HCT116 (cell line): ENCODE results near the gene NF1.

ENCODE experiments used
- EZH2phosphoT487 ChIP-seq: fragments of 200-600 bp; IDR thresholded peaks from 2 replicates; pipeline ENCODE4 v1.6.1; 2018; ENCODE audit warnings: antibody characterized with exemption, borderline replicate concordance
- SRF ChIP-seq: IDR thresholded peaks from 2 replicates; pipeline ENCODE4 v1.6.1; 2012; ENCODE audit warnings: low read depth
- TF ChIP-seq, protein P1 (sequence below), 3 experiments: fragments of 200-600 bp in 1 of 3; sonication (generic) in 1 of 3; IDR thresholded peaks in 2 of 3; conservative IDR thresholded peaks in 1 of 3; 2 replicates each; pipeline ENCODE4 v1.5.1; 2012 to 2017; ENCODE audit warnings: low read depth in 2 of 3, low read length in 2 of 3, antibody characterized with exemption in 1 of 3, borderline replicate concordance in 1 of 3, control low read depth in 1 of 3, mild to moderate bottlenecking in 1 of 3, mixed read lengths in 1 of 3, mixed run types in 1 of 3, moderate library complexity in 1 of 3; ENCODE audit not compliant: insufficient read depth in 1 of 3
- TF ChIP-seq, protein P2 (sequence below): IDR thresholded peaks from 2 replicates; pipeline ENCODE4 v1.6.1; 2011; ENCODE audit warnings: mild to moderate bottlenecking, low read length, moderate library complexity; ENCODE audit not compliant: insufficient replicate concordance; ENCODE audit errors: extremely low read depth

DNA sequence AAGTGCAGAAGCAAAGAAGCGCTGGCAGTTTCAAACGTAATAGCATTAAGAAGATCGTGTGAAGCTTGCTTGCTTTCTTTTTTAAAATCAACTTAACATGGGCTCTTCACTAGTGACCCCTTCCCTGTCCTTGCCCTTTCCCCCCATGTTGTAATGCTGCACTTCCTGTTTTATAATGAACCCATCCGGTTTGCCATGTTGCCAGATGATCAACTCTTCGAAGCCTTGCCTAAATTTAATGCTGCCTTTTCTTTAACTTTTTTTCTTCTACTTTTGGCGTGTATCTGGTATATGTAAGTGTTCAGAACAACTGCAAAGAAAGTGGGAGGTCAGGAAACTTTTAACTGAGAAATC lies 279.3 kb downstream of the NF1 start:
- TF ChIP-seq, protein P1, sequence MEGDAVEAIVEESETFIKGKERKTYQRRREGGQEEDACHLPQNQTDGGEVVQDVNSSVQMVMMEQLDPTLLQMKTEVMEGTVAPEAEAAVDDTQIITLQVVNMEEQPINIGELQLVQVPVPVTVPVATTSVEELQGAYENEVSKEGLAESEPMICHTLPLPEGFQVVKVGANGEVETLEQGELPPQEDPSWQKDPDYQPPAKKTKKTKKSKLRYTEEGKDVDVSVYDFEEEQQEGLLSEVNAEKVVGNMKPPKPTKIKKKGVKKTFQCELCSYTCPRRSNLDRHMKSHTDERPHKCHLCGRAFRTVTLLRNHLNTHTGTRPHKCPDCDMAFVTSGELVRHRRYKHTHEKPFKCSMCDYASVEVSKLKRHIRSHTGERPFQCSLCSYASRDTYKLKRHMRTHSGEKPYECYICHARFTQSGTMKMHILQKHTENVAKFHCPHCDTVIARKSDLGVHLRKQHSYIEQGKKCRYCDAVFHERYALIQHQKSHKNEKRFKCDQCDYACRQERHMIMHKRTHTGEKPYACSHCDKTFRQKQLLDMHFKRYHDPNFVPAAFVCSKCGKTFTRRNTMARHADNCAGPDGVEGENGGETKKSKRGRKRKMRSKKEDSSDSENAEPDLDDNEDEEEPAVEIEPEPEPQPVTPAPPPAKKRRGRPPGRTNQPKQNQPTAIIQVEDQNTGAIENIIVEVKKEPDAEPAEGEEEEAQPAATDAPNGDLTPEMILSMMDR (IDR thresholded peaks at IDR 0.05 in 2 of 3, conservative IDR thresholded peaks at IDR 0.05 in 1 of 3; ENCODE audit: borderline replicate concordance in 1 of 3, insufficient read depth in 1 of 3, low read depth in 2 of 3, low read length in 2 of 3): no peak
- TF ChIP-seq, protein P2, sequence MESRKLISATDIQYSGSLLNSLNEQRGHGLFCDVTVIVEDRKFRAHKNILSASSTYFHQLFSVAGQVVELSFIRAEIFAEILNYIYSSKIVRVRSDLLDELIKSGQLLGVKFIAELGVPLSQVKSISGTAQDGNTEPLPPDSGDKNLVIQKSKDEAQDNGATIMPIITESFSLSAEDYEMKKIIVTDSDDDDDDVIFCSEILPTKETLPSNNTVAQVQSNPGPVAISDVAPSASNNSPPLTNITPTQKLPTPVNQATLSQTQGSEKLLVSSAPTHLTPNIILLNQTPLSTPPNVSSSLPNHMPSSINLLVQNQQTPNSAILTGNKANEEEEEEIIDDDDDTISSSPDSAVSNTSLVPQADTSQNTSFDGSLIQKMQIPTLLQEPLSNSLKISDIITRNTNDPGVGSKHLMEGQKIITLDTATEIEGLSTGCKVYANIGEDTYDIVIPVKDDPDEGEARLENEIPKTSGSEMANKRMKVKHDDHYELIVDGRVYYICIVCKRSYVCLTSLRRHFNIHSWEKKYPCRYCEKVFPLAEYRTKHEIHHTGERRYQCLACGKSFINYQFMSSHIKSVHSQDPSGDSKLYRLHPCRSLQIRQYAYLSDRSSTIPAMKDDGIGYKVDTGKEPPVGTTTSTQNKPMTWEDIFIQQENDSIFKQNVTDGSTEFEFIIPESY: no peak
- TF ChIP-seq EZH2phosphoT487: no peak
- TF ChIP-seq SRF: no peak
